ENCODE data around the gene DAG1.
A peak's percentile ranks its signal among the peaks of the same experiment; 100 is the strongest.
"Not testable (repeated sequence)": the region's sequence is repeated elsewhere in the genome, so short reads cannot be mapped to it uniquely, and the experiment has no call there.

The DAG1 gene

DNA sequence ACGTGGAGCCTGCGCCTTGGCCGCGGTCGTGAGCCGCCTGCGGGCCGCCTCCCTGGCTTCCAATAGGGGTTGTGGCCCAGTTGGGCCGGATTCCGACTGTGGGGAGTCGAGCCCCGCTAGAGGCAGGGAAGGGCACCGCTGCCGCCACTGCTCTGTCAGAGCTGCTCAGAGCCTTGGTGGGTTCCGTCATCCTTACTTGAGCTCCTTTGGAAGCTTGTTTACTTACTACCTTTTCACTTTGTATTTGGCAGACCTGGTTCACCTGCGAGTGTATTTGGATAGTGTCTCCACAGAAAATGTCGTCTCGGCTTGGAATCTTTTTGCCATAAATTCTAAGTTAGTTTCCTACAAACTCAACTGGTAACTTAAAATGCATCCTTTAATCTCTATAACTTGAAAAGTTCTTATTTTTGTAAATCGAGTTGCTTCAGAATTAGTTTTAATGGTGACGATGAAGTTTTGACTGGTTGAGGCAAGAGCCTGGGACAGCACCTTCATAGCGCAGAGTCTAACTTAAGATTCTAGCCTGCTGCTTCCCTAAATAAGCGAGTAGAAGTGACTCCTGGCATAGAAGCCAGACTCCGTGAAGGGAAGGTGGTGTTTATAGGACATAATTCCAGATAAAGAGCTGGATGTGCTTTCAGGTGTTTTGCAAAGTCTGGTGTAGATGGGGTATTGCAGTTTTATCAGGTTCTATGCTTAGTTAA, 800 bp downstream of the DAG1 start:
- DNase-seq (ENCODE audit: low read depth, low spot score): no peak

DNA sequence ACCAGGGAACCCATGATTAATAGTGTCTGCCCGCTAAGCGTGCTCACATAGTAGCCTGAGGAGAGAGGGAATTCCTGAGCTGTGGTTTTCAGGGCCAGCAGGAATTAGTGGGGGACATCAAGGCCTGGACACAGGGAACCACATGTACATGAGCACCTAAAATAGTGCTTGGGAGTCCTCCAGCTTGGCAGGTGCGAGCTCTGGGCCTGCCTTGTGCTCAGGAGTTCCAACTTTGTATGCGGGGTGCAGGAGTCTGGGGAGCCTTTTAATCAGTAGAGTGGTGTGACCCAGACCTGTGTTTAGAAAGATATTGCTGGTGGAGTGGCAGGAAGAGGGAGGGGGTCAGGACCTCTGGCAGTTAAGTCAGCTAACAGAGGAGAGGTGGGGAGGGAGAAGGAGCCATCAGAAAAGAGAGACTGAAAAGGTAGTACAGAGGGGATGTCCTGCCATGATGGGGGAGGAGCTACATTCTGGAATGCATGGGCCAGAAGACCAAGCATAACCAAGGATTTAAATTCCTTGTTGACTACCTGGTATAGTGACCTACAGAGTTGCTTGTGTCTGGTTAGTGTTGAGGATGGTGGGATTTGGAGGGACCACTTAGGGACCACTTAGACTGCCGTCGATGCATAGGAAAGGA, 1.9 kb downstream of the DAG1 start:
- DNase-seq (ENCODE audit: low read depth, low spot score): peak; percentile 27

DNA sequence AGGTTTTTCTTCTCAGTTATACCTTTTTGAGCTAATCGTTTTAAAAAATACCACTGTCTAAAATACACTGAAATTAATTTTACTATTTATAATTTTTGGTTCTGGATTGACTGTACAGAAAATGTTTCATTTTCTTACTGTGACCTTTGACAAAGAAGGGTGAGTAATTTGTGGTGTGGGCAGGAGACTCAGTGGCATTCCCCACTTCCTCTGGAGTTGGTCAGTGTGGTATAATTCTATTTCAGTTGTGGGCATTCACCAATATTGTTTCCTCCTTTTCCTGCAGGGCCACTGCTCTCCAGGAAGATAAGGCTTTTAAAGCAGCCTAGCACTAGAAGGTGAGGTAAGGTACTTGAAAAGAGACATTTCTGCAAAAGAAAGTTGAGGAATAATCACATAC, 6.5 kb downstream of the DAG1 start:
- no peak for DNase-seq (ENCODE audit: low read depth, low spot score)

DNA sequence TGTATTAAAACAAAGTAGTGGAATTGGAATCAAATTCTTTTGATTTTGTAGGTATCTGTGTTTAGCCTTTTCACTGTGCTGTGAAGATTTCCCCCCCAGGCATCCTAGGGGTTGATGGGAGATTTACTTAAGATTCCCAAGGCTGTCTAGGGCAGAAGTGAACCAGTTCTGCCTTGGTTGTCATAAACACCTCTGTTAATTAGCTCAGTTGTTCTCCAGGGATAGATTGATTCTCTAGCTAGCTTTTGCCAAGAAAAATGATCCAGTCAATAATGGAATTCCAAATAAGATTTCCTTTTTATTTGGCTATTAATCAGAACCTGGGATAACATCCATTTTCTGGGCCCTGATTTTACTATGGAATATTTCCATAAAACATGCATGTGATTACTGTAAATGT, 12.7 kb downstream of the DAG1 start:
- DNase-seq (ENCODE audit: low read depth, low spot score): no peak

DNA sequence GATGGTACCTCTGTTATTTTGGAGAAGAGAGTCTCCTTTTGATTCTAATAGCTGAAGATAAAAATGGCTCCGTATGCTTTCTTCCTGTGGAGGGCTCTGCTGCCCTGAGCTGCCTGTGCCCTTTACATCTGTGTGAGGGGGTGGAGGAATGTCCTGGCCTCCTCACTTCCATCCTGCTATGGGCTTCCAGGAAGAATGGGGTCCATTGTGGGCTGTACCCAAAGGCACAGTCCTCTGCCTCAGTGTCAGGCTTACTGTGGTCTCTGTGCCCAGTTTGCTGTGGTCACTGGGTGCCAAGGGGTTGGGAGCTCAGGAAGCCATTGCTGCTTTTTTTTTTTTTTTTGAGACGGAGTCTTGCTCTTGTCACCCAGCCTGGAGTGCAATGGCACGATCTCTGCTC, 14.4 kb downstream of the DAG1 start:
- no peak for DNase-seq (ENCODE audit: low read depth, low spot score)

DNA sequence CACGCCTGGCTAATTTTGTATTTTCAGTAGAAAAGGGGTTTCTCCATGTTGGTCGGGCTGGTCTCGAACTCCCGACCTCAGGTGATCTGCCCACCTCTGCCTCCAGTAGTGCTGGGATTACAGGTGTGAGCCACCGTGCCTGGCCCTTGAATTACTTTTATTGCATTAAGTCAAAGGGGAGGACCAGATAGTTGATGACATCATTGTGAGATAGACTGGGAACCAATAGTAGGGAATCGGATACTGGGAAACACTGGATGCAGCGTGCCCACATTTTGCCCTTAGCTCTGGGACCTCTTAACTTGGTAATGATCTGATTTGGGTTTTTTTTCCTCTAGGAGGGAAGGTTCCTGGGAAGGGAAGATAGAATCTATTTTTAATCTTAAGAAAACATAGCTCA, 19.2 kb downstream of the DAG1 start:
- DNase-seq (ENCODE audit: low read depth, low spot score): no peak

DNA sequence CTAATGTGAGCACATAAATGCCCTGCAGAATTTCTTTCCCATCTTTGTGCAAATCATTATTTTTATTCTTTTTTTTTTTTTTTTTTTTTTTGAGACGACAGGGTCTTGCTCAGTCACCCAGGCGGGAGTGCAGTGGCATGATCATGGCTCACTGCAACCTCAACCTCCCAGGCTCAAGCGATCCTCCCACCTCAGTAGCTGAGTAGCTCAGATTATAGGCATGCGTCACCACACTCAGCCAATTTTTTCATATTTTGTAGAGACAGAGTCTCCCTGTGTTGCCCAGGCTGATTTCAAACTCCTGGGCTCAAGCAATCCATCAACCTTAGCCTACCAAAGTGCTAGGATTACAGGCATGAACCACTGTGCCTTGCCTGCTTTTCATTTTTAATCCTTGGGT, 22.9 kb downstream of the DAG1 start:
- DNase-seq (ENCODE audit: low read depth, low spot score): no peak

DNA sequence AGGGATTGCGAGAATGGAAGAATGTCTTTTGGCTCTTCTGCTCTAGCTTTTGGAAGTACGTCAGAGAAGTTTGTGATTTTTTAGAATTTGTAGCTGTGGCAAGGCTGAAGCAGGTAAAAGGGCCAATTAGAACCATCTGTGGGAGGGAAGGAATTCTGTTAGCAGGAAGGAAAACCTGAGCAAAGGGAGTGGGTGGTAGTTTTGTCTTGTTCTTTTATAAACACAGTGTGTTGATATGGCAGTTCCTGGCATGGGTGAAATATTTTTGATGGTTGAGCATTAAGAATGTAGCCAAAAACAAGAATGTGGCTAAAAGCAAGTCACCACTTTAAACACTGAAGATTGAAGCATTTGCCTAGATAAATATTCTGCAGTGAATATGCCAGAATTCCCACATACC, 23.8 kb downstream of the DAG1 start:
- no peak for DNase-seq (ENCODE audit: low read depth, low spot score)

DNA sequence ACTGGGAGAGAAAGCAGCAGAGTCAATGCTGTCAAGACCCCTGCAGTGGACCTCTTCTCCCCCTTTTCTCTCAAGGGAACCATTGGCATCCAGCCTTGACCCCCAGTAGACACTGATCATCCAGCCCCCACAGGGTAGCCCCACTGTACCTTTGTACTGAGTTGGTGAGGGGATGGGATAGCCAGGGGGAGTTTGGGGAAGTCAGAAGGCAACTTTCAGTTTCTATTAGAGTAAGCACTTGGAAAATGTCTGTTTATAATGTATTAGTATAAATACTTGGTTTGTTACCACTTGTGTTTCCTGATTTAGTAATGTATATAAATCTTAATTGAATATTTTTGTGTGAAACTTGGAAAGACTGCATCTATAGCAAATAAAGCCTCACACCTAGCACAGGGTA, 25.0 kb downstream of the DAG1 start:
- DNase-seq (ENCODE audit: low read depth, low spot score): no peak

DNA sequence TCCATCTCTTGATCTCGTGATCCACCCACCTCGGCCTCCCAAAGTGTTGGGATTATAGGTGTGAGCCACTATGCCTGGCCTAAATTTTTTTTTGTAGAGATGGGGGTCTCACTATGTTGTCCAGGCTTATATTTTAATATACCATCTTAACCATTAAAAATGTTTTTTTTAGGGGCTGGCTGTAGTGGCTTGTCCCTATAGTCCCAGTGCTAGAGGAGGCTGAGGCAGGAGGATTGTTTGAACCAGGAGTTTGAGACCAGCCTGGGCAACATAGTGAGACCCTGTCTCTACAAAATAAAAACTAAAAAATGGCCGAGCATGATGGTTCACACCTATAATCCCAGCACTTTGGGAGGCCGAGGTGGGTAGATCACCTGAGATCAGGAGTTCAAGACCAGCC, 26.8 kb downstream of the DAG1 start:
- not testable (repeated sequence) for DNase-seq (ENCODE audit: low read depth, low spot score)

DNA sequence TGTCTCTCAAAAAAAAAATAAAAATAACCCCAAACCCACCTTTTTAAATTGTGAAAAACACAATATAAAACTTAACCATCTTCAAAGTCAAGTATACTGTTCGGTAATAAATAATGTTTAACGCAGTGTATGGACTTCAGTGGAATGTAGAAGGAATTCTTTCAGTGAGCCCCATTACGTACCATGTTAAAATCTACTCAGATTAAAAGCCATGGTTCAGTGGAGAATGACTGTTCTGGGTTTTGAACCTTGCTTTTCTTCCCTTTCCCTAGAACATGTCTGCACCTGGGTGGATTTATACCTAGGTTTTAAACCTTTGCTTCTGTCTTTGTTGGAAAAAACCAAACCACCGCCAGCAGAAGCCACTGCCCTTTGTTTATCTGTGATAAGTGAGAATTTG, 27.5 kb downstream of the DAG1 start:
- DNase-seq (ENCODE audit: low read depth, low spot score): no peak

DNA sequence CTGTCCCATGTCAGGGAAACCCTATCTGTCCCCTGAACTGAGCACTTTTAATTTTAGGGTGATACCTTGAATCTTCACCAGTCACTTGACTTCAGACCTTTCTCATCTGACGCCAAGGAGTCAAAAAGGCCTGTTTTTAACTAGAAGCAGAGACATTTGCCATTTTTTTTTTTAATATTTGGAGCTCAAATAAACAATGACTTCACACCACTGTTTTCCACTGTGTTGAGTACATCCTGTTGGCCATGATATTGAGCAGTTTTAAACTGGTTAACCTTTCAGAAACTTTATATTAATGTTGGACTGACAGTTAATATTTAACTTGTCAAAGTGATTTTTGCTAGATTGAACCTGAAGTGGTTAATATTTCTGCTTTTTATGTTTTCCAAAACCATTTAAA, 28.2 kb downstream of the DAG1 start:
- no peak for DNase-seq (ENCODE audit: low read depth, low spot score)

DNA sequence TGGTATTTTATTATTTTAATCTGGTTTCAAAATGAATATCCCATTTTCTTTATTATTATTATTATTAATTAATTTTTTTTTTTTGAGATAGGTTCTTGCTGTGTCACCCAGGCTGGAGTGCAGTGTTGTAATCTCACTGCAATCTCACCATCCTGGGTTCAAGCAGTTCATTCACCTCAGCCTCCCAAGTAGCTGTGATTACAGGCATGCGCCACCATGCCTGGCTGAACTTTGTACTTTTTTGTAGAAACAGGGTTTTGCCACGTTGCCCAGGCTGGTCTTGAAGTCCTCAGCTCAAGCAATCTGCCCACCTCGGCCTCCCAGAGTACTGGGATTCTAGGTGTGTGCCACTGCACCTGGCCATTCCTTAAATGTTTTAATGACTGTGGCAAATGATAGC, 28.6 kb downstream of the DAG1 start:
- no peak for DNase-seq (ENCODE audit: low read depth, low spot score)

DNA sequence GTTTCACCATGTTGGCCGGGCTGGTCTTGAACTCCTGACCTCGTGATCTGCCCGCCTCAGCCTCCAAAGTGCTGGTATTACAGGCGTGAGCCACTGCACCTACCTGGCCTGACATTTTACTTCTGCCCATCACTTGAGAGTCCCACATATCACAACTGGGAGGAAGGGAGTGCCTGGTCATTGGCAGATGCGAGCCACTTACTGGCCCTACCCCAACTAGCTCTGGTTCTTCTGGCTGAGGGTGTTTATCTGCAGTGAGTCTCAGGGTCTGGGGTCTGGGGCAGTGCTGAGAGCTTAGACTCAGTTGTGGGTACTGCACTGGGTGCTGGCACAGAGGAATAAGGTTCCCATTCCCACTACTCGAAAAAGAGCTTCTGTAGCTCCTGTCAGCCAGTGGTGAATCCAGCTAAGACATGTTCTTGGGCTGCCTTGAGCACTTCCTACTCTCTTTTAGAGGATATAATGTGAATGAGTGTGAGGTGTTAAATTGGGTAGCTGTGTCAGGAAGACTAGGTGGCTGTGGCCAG, 30.2 kb downstream of the DAG1 start:
- no peak for DNase-seq (ENCODE audit: low read depth, low spot score)

DNA sequence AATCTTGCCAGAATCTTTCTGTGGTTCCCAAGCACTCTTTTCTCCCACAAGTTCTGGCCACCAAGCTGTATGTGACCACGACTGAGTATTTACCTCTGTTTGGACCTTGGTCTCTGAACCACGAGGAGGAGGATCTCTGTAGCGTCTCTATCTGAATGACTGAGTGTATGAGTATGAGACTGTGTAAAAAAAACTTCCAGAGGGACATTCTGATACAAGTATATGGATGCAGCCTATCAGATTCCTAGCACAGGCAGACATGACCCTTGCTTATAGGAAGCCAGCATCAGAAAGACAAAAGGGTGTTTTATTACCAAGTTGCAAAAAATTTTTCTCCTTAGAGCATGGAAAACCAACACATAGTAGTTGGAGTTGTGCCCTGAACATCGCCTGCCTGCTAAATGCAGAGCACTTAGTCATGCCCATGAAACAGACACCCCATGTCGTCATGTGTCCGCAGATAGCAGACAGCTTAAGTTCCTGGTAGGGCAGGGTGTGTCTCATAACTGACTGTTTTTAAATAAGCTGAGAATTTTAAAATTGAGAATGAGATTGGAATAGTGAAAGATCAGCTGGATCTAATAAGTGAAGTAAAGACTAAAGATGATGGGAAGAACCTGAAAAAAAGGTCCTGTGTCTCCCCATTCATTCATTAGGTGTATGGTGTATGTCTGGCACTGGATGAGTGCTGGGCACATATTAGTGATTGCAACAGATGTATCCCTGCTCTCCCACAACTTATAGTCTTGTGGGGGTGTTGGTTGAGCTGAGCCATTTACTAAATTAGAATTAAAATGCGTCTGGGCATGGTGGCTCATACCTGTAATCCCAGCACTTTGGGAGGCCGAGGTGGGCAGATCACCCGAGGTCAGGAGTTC, 30.9 kb downstream of the DAG1 start:
- DNase-seq (ENCODE audit: low read depth, low spot score): no peak

DNA sequence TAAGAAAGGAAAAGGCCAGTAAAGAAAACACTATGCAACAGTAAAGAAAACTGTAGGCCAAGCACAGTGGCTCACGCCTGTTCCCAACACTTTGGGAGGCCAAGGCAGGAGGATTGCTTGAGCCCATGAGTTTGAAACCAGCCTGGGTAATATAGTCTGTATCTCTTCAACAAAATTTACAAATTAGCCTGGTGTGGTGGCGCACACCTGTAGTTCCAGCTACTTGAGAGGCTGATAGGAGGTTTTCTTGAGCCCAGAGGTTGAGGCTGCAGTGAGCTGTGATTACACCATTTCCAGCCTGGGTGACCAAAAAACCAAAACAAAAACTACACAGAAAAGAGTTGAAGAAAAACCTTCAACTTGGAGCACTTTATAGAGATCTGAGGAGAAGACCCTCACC, 31.8 kb downstream of the DAG1 start:
- DNase-seq (ENCODE audit: low read depth, low spot score): no peak

DNA sequence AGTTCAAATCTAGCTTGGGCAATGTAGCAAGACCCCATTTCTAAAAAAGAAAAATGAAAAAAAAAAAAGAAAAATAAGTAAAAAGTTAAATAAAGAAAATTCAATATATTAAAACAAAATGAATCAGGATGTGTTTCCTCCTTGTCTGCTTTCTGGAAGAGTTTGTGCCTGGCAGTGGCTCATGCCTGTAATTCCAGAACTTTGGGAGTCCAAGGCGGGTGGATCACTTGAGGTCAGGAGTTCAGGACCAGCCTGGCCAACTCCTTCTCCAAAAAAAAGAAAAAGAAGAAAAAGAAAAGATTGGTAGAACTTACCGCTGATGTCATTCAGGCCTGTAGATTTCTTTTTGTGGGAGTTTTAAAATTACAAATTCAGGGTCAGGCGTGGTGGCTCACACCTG, 36.8 kb downstream of the DAG1 start:
- no peak for DNase-seq (ENCODE audit: low read depth, low spot score)

DNA sequence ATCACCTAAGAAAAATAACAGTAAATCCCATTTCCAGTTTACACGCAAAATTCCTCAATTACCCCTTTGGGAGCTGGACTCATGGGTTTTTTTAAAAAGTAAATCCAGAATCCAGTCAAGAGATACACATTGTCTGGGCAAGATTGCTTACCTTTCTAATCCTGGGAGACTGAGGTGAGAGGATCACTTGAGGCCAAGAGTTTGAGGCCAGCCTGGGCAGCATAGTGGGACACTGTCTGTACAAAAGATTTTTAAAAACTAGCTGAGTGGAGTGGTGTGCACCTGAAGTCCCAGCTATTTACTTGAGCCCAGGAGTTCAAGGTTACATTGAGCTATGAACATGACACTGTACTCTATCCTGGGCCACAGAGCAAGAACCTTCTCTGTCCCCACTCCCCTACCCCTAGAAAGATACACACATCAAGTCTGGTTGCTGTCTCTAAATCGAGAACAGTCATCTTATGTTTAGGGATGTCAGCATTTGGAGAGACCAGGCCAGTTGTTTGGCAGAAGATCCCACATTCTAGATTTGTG, 39.0 kb downstream of the DAG1 start:
- DNase-seq (ENCODE audit: low read depth, low spot score): no peak

DNA sequence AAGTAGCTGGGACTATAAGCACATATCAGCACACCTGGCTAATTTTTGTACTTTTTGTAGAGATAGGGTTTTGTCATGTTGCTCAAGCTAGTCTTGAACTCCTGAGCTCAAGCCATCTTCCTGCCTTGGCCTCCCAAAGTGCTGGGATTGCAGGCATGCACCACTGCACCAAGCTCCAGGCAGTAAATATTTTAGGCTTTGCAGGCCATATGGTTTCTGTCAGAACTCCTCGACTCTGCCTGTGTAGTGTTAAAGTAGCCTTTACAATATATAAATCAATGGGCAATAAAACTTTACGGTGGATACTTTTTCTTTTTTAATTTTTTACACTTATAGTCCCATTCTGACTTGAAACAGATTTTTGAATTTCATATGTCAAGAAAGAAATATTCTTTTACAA, 41.6 kb downstream of the DAG1 start:
- no peak for DNase-seq (ENCODE audit: low read depth, low spot score)

DNA sequence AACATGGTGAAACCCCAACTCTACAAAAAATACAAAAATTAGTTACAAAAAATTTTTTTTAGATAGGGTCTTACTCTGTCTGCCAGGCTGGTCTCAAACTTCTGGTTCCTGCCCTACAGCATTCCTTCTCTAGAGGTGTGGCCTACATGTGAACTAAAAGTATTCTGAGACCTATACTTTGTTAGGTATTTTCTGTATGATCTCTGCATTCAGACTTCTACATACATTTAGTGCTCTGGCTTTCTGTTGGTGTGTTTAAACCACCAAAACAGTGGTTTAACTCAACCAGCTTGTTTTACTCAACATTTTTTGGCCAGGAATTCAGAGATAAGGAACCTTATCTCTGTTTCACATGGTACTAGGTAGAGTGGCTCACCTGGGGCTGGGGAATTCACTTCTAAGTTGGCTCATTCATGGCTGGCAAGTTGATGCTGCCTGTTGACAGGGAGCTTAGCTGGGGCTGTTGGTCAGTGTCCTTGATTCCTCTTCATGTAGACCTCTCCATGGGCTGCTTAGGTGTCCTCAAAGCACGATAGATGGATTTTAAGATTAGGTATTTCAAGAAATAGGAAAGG, 42.8 kb downstream of the DAG1 start:
- peak; percentile 30 for DNase-seq (ENCODE audit: low read depth, low spot score)

DNA sequence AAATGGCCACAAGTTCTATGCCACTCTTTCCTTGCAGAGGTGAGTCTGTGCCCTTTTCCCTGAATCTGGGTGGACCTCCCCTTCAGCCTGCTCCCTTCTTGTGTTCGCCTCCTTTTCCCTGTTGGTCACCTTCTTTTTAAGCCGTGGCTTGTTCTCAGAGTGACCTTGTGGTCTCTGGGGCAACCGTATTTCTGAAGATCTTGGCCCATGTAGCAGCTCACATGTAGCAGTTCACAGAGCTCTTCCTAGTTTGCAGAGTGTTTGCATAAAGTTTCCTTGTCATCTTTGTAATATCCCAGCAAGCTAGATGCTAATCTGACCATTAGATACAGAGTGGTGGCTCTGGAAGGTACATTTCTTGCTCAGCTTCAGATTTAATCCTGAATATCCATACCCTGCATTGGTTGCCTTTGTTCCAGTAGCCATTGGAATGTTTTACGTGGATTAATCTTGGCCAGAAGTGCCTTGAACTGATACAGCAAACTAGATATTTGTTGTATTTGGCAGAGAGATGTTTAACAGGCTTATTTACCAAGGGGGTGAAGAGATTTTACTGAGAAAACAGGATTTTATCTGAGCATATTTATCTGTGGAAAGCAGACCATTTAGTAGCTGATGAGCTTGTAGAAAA, 43.5 kb downstream of the DAG1 start:
- no peak for DNase-seq (ENCODE audit: low read depth, low spot score)
